ENCODE measurements around the gene DLL4.

Gene DLL4

DNA sequence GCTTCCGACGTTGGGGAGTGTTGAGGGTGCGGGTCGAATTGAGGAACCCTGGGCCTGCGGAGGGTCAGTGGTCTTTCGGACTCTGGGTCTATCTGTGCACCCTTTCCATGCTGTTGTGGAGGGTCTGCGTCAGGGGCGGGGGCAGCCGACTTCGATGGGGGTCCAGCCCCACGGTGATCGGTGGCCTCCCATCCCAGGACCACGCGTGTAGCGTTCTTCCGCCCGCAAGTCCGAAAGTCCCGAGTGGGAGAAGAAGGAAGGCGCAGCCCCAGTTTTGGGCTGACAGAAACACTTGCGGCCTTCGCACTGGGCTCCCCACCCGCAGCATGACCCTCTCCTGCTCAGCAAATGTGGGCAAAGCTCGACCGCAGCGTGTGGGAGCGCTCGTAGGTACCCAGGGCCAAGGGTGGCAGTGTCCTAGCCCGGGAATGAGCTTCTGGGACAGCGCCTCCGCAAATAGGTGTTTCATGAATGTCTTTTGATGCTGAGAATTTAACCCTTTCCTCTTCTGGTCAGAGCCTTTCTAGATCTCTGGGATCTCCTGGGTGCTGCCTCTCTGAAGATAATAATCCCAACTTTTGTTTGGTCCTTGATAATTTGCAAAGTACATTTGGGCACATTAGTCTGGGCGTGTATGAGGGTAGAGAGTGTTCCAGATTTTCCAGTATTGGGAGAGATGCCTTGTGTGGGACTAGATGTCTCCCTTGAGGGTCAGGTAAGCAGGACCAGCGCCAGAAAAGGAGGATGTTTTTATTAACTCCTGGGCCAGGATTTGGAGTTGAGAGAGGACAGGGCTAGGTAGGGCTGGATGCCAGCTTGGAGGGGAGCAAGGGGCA lies 2.3 kb upstream of the DLL4 start:
- DNase-seq (ENCODE audit: low spot score) = no peak

DNA sequence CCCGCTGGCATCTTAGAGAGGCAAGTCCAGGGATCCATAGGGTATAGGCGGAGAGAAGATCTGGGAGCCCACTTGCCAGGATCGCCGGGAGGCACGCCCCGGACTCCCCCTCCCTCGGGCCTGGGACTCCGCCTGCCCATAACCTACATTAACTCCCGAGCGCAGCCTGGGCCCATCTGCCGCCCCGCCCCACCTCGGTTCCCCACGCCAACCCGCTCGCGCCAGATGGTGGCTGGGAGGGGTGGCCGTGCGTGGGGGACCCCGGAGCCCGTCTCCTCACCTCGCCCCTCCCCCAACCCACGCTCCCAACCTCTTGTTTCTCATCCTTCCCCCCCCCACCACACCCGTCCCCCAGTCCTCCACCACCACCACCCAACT lies 1.7 kb upstream of the DLL4 start:
- DNase-seq (ENCODE audit: low spot score) = no peak

DNA sequence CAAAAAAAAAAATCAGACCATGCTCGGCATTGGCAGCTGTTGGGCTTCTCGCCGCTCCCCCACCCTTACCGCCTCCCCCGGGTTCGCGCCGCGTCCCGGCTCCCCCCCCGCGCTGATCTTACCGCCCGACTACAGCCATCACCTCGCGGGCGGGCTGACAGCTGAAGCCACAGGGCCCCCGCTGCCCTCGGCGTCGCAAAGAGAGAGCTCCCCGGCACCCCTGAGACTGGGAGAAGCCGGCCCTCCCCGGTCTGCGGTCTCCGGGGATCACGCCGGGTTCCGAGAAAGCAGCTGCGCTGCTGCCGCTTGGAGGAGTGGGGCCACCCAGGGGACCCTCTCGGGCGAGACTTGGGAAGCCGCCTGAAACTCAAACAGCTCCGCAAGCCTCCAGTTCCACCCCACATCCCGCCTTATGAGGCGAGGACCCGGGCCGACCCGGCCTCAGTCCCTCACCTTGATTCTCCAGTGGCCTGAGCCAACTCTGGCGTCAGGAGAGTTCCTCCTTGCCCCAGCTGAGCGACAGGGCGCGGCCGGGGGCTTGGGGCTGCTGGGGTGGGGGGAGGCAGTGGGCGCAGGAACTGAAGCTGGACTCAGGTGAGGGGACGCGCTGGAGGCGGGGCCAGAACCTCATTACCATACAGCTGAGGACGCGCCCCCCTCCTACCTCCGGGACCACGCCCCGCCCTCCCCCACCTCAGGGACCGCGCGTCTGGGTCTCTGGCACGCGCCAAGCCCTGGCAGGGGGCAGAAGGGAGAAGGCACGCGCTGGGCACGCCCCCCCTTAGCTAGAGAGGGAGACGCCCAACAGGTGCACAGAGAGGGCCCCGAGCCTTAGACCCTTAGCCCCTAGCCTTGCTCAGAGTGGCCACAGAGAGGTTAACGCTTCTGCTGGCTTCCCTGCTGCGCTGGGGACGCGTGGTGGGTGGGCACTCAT lies 1.0 kb upstream of the DLL4 start:
- DNase-seq (ENCODE audit: low spot score) = no peak

DNA sequence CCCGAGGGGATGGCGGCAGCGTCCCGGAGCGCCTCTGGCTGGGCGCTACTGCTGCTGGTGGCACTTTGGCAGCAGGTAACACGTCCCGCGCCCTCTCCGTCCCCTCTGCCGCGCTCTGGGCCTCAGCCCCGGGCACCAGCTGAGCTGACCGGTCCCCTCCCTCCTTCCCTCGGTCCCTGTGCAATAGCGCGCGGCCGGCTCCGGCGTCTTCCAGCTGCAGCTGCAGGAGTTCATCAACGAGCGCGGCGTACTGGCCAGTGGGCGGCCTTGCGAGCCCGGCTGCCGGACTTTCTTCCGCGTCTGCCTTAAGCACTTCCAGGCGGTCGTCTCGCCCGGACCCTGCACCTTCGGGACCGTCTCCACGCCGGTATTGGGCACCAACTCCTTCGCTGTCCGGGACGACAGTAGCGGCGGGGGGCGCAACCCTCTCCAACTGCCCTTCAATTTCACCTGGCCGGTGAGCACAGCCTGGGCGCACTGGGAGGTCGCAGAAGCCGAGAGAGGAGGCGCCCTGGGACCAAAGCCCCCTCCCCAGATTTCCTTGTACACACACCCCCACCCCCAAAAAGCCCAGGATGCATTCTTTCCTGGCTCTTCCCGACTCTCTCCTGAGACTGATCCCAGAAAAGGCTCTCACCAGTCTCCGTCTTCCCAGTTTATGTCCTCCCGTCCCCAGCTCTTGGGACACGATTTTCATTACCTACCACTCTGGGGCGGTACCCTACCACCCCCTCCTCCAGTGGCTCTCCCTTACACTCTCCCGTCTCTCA lies 705 bp downstream of the DLL4 start:
- DNase-seq (ENCODE audit: low spot score) = no peak

DNA sequence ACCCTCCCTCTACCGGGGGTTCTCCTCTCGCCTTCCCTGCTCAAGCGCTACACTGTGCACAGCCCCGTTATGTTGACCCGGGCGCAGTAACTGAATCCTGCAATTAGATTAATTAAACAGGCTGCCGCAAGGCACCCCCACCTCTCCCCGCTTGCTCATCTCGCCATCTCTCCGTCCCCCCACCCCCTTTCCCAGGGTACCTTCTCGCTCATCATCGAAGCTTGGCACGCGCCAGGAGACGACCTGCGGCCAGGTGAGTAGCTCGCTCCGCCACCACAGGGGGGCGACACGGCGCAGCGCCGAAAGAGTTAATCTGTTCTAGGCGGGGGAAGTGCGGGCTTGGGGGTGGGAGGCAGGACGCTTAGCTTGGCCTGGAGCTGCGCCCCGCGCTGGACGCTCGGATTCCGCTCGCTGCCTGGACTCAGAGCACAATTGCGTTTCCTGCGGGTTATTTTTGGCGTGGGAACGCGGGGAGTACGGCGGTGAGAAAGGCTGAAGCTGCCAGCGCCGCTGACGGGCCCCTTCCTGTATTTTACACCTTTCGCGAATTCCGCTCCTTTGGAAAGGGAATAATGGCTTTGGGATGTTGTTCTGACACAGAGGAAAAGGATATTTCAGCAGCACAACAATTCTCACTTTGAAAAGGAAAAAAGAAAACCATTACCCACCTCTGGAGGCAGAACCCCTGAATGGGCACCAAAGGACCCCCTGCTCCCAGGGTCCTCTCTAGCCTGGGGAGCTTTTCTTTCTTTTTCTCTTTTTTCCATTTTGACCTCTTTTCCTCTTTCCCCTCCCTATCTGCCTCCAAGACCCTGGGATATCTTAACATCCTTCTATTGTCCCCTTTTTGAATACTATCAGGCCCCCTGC lies 1.5 kb downstream of the DLL4 start:
- peak; percentile 56 for DNase-seq (ENCODE audit: low spot score)

DNA sequence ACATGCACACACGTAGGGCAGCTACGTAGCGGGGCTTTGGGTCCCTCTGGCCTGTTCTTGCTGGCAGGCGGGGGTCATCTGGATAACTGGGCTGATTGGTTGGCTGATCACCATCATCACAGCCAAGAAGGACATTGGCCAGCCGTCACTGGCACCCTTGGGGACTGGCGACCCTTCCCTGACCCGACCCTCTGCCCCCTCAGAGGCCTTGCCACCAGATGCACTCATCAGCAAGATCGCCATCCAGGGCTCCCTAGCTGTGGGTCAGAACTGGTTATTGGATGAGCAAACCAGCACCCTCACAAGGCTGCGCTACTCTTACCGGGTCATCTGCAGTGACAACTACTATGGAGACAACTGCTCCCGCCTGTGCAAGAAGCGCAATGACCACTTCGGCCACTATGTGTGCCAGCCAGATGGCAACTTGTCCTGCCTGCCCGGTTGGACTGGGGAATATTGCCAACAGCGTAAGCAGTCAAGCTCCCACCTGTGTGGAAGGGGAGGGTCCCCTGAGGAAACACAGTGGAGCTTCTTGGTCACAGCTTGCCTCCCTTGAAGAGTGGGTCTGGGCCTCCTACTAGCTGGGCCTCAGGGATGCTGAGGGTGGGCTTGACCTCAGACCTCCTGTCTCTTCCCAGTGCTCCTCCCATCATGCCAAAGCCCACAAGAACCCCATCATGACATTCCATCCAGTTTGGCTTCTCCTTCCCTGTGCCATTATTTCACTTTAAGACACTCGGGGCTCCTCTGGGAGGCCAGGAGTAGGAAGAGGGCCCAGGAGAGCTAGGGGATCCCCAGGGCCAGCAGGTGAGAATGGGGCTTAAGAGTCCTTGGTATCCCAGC lies 2.4 kb downstream of the DLL4 start:
- no peak for DNase-seq (ENCODE audit: low spot score)

DNA sequence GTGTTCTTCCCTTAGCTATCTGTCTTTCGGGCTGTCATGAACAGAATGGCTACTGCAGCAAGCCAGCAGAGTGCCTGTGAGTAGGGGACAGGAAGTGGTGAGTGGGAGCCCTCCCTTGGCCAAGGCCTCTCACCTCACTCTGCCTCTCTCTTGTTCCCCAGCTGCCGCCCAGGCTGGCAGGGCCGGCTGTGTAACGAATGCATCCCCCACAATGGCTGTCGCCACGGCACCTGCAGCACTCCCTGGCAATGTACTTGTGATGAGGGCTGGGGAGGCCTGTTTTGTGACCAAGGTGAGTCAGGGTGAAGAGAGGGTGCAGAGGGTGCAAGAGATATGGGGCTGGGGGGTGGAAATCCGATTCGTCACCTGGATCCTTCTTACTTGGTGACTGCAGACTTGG lies 3.0 kb downstream of the DLL4 start:
- no peak for DNase-seq (ENCODE audit: low spot score)

DNA sequence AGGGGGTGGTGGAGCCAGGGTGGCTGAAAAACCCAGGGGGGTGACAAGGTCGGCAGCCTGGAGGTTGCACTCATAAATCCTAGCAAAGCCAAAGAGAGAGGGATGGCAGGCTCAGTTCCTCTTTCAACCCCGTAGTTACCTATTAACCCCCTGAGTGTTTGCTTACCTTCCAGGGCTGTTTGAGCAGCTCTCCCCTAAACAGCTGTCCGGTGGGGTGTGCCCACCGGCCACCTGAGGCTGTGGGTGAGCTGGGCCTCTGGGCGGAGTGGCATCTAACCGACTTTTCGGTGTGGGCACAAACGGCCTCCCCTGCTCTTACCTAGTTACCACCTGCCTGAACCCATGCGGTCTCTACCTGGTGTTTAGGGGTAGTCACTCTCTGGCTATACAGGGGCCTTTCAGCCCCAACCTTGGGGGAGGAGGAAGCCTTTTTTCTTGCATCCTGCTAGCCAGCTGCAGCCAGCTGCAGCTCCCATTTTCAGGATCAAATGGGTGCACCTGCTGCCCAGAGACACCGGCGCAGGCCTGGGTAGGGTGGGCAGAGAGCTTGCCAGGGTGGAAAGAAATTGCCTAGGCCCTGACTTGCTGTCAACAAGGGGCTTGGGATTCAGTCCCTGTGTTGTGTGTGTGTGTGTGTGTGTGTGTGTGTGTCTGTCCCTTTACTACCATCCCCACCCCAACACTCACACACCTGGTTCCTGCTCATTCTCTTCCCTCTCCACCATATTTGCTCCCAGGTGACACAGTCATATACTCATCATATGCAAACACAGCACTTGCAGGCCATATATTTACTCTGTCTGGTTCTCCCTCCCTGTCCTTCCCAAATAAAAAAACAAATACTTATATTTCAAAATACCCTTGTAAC lies 3.7 kb downstream of the DLL4 start:
- DNase-seq (ENCODE audit: low spot score) = no peak

DNA sequence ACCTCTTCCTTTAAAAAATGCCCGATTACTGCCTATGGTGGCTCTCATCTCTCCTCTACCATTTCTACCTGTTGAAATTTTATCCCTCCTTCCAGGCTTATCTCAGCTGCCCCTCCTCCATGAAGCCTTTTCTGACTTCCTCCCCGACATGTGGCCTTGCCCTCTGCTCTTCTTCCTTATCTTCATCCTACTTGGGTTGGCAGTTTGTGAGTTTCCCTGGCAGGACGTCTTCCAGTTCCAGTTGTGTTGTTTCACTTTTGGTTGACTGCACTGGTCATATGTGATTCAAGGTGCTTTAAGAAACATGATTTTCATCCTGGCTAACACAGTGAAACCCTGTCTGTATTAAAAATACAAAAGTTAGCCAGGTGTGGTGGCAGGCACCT lies 4.4 kb downstream of the DLL4 start:
- no peak for DNase-seq (ENCODE audit: low spot score)

DNA sequence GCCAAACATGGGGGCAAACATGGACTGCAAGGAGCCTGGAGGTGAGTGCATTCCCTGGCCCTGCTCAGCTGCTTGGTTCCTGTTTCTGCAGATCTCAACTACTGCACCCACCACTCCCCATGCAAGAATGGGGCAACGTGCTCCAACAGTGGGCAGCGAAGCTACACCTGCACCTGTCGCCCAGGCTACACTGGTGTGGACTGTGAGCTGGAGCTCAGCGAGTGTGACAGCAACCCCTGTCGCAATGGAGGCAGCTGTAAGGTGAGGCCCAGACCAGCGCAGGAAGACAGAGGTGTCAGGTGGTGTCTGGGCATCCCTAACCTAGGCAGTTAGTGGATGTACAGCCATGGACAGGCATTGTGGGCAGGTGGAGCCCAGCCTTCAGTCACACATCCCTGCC lies 5.3 kb downstream of the DLL4 start:
- DNase-seq (ENCODE audit: low spot score) = no peak

DNA sequence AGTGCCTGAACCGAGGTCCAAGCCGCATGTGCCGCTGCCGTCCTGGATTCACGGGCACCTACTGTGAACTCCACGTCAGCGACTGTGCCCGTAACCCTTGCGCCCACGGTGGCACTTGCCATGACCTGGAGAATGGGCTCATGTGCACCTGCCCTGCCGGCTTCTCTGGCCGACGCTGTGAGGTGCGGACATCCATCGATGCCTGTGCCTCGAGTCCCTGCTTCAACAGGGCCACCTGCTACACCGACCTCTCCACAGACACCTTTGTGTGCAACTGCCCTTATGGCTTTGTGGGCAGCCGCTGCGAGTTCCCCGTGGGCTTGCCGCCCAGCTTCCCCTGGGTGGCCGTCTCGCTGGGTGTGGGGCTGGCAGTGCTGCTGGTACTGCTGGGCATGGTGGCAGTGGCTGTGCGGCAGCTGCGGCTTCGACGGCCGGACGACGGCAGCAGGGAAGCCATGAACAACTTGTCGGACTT lies 7.1 kb downstream of the DLL4 start:
- no peak for DNase-seq (ENCODE audit: low spot score)

DNA sequence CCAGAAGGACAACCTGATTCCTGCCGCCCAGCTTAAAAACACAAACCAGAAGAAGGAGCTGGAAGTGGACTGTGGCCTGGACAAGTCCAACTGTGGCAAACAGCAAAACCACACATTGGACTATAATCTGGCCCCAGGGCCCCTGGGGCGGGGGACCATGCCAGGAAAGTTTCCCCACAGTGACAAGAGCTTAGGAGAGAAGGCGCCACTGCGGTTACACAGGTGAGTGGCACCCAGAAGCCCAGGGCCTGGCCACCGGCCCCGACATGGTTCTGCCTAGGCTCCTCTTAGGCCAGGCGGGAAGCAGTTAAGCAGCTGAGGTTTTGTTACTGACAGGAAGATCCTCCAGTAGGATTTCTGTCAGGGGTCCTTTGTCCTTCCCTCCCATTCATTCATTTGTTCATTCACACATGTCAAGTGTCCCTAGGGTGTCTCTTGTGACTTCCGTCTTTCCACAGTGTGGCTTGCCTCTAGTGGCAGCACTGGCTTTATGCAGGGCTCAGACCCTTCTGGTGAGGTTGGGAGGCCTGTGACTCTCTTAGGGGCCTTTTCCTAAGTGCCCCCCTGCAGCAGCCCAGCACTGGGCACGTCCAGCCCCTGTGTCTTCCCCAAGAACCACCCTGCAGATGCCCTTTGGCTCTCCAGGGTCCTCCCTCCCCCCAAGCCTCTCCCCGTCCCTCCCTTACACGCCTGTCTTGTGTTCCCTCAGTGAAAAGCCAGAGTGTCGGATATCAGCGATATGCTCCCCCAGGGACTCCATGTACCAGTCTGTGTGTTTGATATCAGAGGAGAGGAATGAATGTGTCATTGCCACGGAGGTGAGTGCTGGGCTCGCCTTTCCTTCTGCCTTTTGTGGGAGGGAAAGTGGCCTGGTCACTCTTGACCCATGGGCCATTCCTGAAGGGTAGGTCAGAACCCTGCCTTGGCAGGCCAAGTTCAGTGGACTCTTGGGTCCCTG lies 7.8 kb downstream of the DLL4 start:
- DNase-seq (ENCODE audit: low spot score) = no peak

DNA sequence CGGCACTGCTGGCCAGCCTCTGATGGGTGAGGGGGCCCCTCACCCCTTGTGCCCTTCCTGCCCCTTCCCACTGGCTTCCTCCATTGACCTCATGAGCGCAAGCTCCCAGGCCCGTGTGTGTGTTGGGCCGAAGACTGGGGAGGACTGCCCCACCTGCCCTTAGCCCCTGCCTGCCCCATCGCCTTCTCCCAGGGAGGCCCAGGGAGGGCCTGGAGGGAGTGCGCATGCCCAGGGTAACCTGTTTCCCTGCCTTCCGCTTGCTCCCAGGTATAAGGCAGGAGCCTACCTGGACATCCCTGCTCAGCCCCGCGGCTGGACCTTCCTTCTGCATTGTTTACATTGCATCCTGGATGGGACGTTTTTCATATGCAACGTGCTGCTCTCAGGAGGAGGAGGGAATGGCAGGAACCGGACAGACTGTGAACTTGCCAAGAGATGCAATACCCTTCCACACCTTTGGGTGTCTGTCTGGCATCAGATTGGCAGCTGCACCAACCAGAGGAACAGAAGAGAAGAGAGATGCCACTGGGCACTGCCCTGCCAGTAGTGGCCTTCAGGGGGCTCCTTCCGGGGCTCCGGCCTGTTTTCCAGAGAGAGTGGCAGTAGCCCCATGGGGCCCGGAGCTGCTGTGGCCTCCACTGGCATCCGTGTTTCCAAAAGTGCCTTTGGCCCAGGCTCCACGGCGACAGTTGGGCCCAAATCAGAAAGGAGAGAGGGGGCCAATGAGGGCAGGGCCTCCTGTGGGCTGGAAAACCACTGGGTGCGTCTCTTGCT lies 8.8 kb downstream of the DLL4 start:
- no peak for DNase-seq (ENCODE audit: low spot score)

DNA sequence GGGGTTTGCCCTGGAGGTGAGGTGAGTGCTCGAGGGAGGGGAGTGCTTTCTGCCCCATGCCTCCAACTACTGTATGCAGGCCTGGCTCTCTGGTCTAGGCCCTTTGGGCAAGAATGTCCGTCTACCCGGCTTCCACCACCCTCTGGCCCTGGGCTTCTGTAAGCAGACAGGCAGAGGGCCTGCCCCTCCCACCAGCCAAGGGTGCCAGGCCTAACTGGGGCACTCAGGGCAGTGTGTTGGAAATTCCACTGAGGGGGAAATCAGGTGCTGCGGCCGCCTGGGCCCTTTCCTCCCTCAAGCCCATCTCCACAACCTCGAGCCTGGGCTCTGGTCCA lies 9.4 kb downstream of the DLL4 start:
- no peak for DNase-seq (ENCODE audit: low spot score)

DNA sequence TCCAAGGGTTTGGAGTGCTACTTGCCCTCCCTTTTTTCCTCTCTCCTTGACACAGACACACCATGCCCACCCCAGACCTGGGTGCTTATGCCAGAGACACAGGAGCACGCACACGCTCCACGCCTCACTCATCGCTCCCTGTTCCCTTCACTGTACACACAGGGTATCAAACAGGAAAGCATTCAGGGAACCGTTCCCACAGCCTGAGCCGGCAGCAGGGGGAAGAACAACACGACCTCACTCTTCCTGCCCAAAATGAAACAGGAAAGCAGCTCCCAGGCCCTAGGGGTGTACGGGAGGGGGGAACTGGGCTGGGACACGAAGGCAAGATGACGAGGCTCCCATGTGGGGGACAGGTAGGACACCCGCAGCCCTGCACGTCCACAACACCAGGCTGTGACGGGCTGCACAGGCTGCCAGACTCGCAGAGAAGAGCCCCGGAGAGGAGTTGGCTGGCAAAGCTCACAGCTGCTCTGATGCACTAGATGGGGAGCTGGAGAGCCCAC lies 11.2 kb downstream of the DLL4 start:
- DNase-seq (ENCODE audit: low spot score) = no peak

DNA sequence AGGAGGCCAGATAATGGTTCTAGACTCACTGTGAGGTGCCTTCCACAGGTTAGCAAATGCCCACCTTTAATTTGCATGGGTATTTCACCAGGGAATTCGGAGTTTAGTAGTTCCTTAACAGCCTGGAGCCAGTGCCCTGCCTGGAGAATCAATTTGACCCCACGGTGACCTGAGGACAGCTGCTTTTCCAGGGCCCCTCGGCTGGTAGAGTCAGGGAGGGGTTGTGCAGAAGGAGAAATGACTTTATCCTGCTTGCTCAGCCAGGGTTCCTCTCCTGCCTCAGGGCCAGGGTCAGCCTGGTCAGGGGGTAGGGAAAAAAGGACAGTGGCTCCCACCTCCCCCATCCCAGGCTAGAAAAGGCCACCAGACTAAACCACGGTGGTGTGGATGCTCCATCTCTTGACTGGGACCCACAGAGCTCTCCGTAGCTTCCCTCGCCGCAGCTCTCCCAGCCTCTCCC lies 12.0 kb downstream of the DLL4 start:
- DNase-seq (ENCODE audit: low spot score) = no peak
